Breast epithelium (tissue), 3 donors: Measurements from ENCODE around the gene SHISA6.

Experiments used
- CTCF ChIP-seq, 3 donors: fragments of 450-650 bp; IDR thresholded peaks; one replicate each; pipeline ENCODE4 v1.5.1; 2016 to 2017; ENCODE audit warnings: antibody characterized with exemption in 3 of 3, mild to moderate bottlenecking in 3 of 3, moderate library complexity in 3 of 3
- POLR2A ChIP-seq: fragments of 450-650 bp; IDR thresholded peaks from one replicate; pipeline ENCODE4 v1.6.1; 2016; ENCODE audit warnings: antibody characterized with exemption, mild to moderate bottlenecking, moderate library complexity
- POLR2AphosphoS5 ChIP-seq, 3 donors: sonication (generic); formaldehyde crosslinking; IDR thresholded peaks; one replicate each; pipeline ENCODE4 v1.6.1; 2017; ENCODE audit warnings: antibody characterized with exemption in 3 of 3

GRCh38 chr17:11490171-11490755 lies 249.2 kb downstream of the SHISA6 start:
- TF ChIP-seq CTCF (IDR thresholded peaks at IDR 0.05) (no peak), POLR2A (no peak), POLR2AphosphoS5 (IDR thresholded peaks at IDR 0.05) (no peak)
